Loucy (cell line): ENCODE measurements around the gene SYNDIG1.

Source experiments
- EZH2phosphoT487 ChIP-seq: fragments of 200-600 bp; IDR thresholded peaks from 2 replicates; pipeline ENCODE4 v1.6.1; 2018; ENCODE audit warnings: antibody characterized with exemption, mild to moderate bottlenecking, moderate library complexity, borderline replicate concordance
- TF ChIP-seq, protein P1 (sequence below): fragments of 200-600 bp; sonication (generic); conservative IDR thresholded peaks from 2 replicates; pipeline ENCODE4 v1.5.1; 2014; ENCODE audit warnings: mild to moderate bottlenecking, antibody characterized with exemption, low read length

DNA sequence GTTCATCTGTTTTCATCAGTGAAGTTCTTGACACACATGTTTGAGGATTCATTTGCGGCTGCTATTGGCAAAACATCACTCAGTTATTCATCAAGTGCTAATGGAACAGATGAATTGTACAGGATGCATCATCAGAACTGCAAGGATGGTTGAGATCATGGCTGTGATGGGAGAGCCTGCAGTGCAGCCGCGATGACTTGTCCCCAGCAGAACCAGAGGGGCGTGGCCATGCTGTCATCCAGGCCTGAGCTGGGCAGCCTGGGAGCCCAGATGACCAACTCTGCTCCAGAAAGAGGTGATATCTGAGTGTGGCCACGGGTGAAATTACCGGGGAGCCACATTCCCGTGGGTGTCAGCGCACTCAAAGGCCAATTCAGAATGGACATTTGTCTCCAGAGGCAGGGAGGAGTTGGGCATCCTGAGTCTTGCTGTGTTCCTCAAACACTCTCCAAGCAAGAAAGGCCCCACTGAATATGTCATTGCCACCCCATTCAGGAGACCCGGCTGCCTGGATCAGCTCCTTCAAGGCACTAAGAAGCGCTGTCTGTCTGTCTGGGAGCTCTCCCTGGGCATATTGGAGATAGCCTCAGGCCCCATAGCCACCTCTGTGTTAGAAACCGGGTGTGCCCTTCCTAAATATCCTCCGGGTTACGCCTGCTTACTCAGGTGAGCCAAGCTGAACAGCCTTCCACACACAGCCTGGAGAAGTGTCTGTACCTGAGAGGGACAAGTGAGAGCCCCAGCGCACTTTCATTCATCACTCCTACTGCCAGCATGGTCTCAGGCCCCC lies 66.7 kb downstream of the SYNDIG1 start:
- TF ChIP-seq, protein P1, sequence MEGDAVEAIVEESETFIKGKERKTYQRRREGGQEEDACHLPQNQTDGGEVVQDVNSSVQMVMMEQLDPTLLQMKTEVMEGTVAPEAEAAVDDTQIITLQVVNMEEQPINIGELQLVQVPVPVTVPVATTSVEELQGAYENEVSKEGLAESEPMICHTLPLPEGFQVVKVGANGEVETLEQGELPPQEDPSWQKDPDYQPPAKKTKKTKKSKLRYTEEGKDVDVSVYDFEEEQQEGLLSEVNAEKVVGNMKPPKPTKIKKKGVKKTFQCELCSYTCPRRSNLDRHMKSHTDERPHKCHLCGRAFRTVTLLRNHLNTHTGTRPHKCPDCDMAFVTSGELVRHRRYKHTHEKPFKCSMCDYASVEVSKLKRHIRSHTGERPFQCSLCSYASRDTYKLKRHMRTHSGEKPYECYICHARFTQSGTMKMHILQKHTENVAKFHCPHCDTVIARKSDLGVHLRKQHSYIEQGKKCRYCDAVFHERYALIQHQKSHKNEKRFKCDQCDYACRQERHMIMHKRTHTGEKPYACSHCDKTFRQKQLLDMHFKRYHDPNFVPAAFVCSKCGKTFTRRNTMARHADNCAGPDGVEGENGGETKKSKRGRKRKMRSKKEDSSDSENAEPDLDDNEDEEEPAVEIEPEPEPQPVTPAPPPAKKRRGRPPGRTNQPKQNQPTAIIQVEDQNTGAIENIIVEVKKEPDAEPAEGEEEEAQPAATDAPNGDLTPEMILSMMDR, result no peak
- TF ChIP-seq EZH2phosphoT487, result no peak
